Measurements from ENCODE around the gene DMRTA1. TPM values are rescaled to one million over a fixed set of nuclear protein-coding genes. Genes with fewer than 3 reads are reported as not detected.
"Not testable (repeated sequence)": the region's sequence is repeated elsewhere in the genome, so short reads cannot be mapped to it uniquely, and the experiment has no call there.

The DMRTA1 gene
- total RNA-seq, 6 experiments from 2014 or later = 2.7 to 9.3 (median 7.7) TPM

- 91% methylated on average over 4 of the region's 4 CpGs for WGBS (ENCODE audit: insufficient coverage, low coverage, low lambda C conversion rate, missing lambda C conversion rate)
- Histone ChIP-seq H3K4me3 (no peak overlapping the region), H3K4me1 (peaks cover 0 to 14% (median 0%) of the 10 kb centered on the region in 4 donors), H3K27ac (no peak overlapping the region), H3K36me3 (no peaks in the 10 kb centered on the region), H3K9me3 (no peaks in the 10 kb centered on the region), H3K27me3 (no peaks in the 10 kb centered on the region)
- ATAC-seq (no peak), DNase-seq (no peak)
- intact Hi-C loops (cut with DNase I) = no loop called here
- TF ChIP-seq CTCF (IDR thresholded peaks at IDR 0.05) = no peak
Observed at GRCh38 chr9:22425551-22425950, 21.1 kb upstream of the DMRTA1 start.

GRCh38 chr9:22427226-22427880, 19.3 kb upstream of the DMRTA1 start:
- intact Hi-C loops (cut with DNase I) = no loop called here
- H3K36me3 ChIP-seq = no peaks in the 10 kb centered on the region
- no peaks in the 10 kb centered on the region for H3K27me3 ChIP-seq
- WGBS (ENCODE audit: insufficient coverage, low coverage, low lambda C conversion rate, missing lambda C conversion rate) = 29% methylated on average over 5 of the region's 5 CpGs
- DNase-seq = no peak
- no peaks in the 10 kb centered on the region for H3K9me3 ChIP-seq
- TF ChIP-seq POLR2A (IDR thresholded peaks at IDR 0.05) (no peak), CTCF (IDR thresholded peaks at IDR 0.05) (no peak)
- H3K4me1 ChIP-seq = peaks cover 0 to 14% (median 0%) of the 10 kb centered on the region in 4 donors
- H3K27ac ChIP-seq = no peak overlapping the region
- ATAC-seq = peak; percentile 46 to 77 (median 74)
- peak overlapping the region in 1 of 3 donors; percentile 2 for H3K4me3 ChIP-seq

- intact Hi-C loops (cut with DNase I) = no loop called here
- TF ChIP-seq POLR2A (IDR thresholded peaks at IDR 0.05) (no peak), CTCF (IDR thresholded peaks at IDR 0.05) (no peak)
- no peaks in the 10 kb centered on the region for H3K9me3 ChIP-seq
- peaks cover 0 to 14% (median 0%) of the 10 kb centered on the region in 4 donors for H3K4me1 ChIP-seq
- no peak overlapping the region for H3K27ac ChIP-seq
- ATAC-seq (no peak), DNase-seq (peak in 1 of 3 donors; percentile 46)
- H3K27me3 ChIP-seq = no peaks in the 10 kb centered on the region
- H3K4me3 ChIP-seq = no peak overlapping the region
- 86% methylated on average over 3 of the region's 15 CpGs for WGBS (ENCODE audit: insufficient coverage, low coverage, low lambda C conversion rate, missing lambda C conversion rate)
- no peaks in the 10 kb centered on the region for H3K36me3 ChIP-seq
Observed at GRCh38 chr9:22433691-22434090, 12.9 kb upstream of the DMRTA1 start.

- peaks cover 0 to 14% (median 0%) of the 10 kb centered on the region in 4 donors for H3K4me1 ChIP-seq
- H3K9me3 ChIP-seq; DNase-seq; H3K4me3 ChIP-seq; H3K27ac ChIP-seq; intact Hi-C loops (cut with DNase I); H3K36me3 ChIP-seq; H3K27me3 ChIP-seq: not testable (repeated sequence)
- 60% methylated on average over 3 of the region's 3 CpGs for WGBS (ENCODE audit: insufficient coverage, low coverage, low lambda C conversion rate, missing lambda C conversion rate)
- peak in 2 of 4 donors; percentile 33 to 44 for ATAC-seq
Observed at GRCh38 chr9:22435252-22435651, 11.4 kb upstream of the DMRTA1 start.

GRCh38 chr9:22437461-22438067, 9.1 kb upstream of the DMRTA1 start:
- ATAC-seq; H3K9me3 ChIP-seq; H3K27me3 ChIP-seq; intact Hi-C loops (cut with DNase I); H3K4me3 ChIP-seq; H3K36me3 ChIP-seq: not testable (repeated sequence)
- Histone ChIP-seq H3K4me1 (peaks cover 0 to 14% (median 0%) of the 10 kb centered on the region in 4 donors), H3K27ac (peak overlapping the region in 2 of 3 donors; percentile 44 to 69)
- 14% methylated on average over 5 of the region's 8 CpGs for WGBS (ENCODE audit: insufficient coverage, low coverage, low lambda C conversion rate, missing lambda C conversion rate)
- DNase-seq = peak; percentile 65 to 87 (median 85)
